ENCODE results near the gene ARHGEF7.

Gene ARHGEF7

DNA sequence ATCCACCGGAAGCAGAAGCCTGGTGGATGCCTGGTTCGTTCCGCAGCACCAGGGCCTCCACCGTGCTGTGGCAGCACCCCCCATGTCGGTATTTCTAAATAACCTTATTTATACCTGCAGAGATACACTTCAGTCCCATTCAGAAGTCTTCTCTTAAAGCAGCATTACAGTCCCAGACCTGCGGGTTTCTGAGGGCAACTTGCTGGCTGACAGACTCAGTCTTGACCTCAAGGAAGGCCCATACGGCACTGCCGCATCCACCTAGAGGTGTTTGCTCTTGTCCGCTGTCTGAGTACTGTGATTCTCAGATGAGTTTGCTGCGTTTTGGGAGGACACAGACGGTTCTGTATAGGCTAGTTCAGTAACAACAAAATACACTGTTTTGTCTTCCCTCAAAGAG lies 188.4 kb downstream of the ARHGEF7 start:
- DNase-seq (ENCODE audit: low spot score): no peak

DNA sequence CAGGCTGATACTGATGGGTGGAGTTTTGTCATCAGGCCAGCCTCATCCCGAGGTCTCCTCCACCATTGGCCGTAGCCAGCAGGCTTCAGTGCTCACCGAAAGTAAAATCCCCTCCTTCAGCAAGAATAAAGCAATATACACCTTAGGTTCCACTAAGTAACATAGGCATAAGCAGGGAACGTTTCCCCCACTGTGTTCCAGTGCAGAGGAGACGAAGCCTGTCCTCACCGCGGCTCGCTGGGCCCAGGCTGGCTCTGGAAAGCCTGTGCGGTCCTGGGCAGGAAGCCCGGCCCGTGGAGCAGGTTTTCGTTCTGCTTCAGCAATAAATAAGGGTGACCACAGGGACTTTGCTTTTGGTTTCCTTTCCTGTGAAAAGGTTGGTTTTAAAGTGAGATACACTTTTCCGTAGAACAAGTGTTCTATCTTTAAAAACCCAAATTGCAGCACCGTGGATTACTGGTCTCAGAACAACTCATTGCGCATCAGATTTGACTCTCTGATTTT lies 189.0 kb downstream of the ARHGEF7 start:
- DNase-seq (ENCODE audit: low spot score): no peak

DNA sequence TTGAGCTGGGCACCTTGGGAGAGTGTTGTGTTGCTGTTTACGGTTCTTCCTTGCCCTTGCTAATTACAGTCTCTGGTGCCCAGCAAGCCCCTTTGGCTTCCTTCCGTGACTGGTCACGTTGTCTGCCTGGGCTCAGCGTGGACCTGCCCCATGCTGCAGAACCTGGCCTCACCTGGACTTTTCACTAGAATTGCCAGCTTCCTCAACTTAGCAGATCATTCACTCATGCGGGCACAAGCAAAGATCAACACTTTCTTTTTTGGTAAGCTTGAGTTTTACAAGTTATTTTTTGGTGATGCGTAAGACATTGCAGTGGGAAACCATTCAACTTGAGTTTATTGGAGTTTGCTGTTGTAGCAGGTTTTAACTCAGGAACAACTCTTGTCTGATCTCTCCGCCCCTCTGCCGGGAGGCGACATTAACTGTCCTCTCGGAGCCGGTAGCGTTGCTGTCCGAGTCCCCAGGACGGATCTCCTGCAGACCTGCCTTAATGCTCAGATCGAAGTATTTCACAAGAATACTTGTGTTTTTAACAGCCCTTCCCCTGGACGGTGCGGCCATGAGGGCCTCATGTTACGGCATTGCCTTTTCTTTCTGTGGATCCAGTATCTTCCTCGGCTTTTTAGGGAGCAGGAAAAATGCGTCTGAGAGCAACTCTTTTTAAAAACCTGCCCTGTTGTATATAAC lies 189.6 kb downstream of the ARHGEF7 start:
- no peak for DNase-seq (ENCODE audit: low spot score)

DNA sequence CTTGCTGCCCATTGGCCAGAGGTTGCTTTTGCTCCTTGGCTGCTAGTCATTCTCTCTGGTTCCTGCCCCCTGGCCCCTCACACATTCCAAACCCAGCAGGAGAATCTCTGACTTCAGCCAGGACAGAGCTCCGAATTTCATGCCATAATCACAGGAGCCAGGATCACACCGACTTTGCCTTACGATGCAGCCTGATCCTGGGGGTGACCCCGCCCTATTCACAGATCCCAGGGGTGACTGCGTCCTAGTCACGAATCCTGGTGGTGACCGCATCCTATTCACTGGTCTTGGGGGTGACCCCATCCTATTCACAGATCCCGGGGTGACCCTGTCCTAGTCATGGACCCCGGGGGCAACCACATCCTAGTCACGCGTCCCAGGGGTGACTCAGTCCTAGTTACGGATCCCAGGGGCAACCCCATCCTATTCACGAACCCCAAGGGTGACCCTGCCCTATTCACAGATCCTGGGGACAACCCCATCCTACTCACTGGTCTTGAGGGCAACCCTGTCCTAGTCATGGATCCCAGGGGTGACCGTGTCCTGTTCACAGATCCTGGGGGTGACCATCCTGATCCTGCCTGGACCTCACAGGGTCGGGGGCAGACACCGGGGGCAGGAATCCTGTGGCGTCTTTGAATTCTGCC lies 198.0 kb downstream of the ARHGEF7 start:
- no peak for DNase-seq (ENCODE audit: low spot score)

DNA sequence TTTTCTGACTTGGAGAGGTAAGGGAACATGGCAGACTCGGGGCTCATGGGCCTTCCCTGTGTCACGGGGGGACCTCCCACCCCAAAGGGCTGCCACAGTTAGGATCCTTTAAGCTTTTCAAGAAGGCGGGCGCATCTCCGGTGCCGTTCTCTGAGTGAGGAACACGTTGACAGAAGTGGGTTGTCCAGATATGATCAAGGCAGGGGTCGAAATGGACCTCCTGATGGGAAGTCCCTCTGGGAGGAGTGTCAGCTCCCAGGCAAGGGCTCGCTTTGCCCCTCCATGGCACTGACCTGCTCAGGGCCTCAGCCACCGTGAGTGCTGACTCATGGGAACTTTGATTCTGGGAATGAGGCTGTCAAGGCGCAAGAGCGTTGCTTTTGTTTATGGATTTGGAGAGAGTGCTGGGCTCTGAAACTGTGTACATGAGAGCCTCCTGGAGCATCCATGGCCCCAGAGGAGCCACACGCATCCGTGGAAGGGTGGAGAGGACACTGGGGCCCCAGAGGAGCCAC lies 198.9 kb downstream of the ARHGEF7 start:
- no peak for DNase-seq (ENCODE audit: low spot score)

DNA sequence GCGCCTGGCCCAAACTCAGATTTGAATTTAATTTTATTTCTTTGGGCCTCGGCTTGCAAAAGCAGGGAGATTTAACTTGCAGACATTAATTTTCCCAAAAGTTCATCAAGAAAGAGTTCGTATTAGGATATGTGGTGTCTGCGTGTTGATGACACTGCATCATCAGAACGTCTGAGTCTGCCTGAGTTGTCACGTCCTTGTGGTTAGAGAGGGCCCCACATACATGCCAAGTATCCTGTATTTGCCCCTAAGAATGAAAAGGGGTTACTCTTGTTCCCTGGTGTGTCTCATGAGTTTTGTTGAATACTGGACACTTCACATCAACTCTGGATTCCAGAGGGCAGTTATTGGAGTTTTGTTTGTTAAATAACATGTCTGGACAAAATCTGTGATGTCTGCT lies 199.7 kb downstream of the ARHGEF7 start:
- no peak for DNase-seq (ENCODE audit: low spot score)

DNA sequence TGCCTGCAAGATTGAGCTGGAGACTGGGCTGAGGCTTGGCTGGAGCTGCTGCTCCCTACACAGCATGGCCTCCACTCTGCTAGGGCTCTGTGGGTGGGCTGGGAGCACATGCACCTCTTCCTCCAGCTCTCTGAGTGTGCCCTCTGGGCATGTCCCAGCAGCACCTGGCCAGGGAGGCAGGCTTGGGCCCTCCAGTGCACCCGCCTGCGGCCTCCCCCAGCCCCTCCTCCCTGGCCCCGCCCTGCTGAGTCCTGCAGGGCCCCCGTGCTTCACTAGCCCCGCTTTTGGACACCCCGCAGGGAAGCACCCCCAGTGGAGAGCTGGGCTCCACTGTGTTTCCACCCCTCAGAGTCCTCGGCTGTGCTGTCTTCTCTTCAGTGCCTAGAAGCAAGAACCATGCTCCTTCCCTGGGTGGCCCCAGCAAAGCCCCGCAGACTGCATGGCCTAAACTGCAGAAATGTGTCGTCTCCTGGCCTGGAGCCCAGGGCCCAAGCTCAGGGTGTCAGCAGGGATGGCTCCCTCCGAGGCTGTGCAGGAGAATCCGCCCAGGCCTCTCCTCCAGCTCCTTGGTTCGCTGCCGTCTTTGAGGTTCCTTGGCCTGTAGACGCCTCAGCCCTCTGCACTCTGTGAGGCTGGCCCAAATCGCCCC lies 200.4 kb downstream of the ARHGEF7 start:
- no peak for DNase-seq (ENCODE audit: low spot score)

DNA sequence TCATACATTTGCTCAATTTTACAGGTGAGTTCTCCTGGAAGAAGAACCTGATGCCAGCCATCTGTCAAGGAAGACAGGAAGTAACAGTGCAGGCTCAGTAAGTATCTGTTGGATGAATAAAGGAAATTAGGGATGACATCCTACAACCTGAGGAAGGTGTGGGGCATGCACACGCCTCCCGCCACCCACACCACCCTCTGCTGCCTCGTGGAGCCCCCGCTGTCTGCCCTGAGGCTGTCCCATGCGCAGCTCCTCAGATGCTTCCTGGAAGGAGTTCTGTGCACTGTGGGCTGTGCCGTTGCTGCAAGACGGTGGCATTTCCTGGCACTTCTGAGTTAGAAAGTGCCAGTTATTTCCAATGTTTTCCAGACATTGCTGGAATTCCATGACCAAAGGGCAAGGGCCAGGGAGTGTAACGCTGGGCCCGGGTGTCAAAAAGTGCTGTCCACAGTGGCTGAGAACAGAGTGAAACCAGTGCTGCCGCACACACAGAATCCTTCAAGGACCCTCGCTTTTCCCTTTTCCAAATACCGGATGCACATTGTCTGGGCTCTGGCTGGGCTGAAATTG lies 201.1 kb downstream of the ARHGEF7 start:
- DNase-seq (ENCODE audit: low spot score): no peak

DNA sequence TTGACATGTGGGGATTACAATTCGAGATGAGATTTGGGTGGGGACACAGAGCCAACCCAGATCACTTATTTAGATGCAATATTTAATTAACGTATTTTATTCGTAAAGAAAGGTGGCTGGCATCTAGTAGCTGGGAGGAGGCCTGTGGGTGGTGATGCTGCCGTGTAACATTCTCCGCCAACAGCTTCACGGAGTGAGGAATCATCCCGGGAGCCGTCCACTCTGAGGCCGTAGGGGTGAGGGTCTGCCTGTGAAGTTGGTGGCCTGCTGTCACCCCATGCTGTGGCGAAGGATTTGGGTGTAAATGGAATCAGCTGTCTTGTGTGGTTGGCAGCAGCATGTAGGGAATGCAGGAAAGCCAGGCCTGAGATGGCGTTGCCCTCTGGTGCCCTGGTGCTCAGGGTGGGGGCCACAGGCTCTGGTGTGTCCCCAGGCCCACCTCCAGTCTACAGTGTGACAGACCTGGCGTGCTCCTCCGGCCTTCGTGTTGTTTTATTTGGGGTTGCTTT lies 202.0 kb downstream of the ARHGEF7 start:
- no peak for DNase-seq (ENCODE audit: low spot score)

DNA sequence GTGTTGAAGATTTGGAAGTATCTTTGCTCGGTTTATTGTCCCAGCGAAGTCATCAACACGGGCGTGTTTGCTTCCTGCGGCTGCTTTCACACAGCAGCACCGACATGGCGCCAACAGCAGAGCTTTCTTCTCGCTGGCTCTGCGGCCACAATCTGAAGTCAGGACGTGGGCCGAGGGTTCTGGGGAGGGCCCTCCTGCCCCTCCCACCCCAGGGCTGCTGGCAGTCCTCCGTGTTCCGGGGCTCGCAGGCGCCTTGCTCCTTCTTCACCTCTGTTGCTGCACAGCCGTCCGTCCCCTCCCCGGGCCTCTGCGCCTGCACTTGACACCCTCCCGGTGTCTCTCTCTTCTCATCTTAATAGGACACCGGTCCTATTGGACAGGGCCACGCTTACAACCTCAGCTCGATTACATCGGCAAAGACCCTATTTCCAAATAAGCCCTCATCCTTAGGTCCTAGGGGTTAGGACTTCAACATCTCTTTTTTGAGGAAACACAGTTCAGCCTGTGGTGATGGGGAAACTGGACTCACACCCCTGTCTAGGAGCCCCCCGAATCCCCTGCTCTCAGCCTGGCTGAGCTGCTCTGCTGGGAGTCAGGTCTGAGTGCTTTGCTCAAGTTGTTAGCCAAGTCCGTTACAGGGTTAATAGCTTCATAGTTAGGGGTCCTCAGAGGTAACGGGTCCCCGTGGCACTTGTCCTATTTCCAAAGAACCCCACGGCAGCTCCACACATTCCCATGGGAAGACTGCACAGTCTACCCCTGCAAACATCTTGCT lies 202.6 kb downstream of the ARHGEF7 start:
- no peak for DNase-seq (ENCODE audit: low spot score)

DNA sequence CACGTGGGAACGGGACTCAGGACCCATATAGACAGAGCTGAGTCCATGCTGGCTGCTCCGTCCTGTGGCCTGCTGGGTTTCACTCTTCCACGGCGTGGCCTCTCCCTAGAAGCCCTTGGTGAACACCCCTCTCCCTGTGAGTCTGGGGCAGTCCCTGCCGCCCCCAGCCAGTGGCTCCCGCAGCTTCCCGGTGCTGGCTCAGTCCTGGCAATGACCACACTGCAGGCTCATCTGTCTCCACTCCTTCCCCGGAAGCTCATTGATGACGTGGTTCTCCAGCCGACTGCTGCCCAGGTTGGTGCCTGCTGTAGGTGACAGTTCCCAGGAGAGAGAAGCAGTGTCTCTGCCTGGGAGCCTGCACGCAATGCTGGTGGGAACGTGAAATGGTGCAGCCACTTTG lies 203.3 kb downstream of the ARHGEF7 start:
- DNase-seq (ENCODE audit: low spot score): no peak

DNA sequence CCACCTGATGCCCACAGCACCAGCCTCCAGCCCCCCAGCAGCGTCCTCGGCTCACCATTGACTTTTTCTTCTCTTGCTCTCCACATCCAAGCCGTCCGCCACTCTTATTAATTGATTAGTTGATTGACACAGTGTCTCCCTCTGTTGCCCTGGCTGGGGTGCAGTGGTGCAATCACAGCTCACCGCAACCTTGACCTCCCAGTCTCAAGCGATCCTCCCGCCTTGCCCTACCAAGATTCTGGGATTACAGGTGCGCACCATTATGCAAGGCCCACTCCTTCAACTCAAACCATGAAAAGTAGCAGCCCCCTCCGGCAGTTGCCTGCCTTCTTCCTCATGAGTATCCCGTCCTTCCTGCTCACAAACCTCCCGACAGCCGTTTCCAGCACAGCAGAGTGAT lies 204.4 kb downstream of the ARHGEF7 start:
- DNase-seq (ENCODE audit: low spot score): no peak

DNA sequence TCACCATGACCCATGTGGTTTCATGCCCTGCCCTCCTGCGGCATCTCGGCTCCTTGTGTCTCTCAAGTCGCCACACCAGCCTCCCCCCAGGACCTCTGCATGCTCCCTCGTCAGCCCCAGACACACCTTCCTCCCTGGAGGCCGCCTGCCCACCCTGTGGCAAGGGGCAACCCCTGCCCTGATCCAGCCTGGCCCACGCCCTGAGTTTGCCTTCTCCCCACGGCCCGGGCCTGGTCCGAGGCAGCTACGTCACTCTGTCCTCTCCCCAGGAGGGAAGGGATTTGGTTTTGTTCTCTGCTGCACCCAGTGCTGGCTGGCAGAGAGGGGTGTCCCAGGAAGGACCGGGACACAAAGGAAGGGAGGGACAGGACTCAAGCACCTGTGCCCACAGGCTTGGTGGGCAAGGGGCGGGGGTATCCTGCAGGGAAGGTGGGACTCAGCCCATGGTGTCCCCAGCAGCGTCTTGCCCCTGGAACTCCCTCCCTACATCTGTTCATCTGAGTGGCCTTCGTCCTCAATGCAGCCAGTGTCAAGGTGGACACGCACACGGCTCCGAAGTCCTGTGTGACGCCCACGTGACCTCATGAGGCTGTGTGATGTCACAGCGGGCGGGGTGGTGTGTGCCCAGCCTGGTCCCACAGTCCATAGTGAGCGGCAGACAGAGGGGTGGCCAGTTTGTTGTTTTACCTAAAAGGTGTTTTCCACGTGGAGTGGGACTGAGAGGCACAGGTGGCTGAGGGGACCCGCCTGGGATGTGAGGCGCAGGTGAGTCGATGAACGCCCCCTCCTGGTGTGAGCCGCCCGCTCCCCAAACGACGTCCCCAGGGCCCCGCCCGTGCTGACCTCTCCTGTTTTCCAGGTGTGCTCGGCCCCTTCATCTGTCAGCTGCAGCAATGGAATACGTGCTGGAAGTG lies 205.1 kb downstream of the ARHGEF7 start, which contains the start of gene TEX29:
TSS of gene TEX29 (plus strand) at position 645 of the 914 bp plus-strand sequence. CDS start at position 894, 249 bp downstream.
- no peak for DNase-seq (ENCODE audit: low spot score)

DNA sequence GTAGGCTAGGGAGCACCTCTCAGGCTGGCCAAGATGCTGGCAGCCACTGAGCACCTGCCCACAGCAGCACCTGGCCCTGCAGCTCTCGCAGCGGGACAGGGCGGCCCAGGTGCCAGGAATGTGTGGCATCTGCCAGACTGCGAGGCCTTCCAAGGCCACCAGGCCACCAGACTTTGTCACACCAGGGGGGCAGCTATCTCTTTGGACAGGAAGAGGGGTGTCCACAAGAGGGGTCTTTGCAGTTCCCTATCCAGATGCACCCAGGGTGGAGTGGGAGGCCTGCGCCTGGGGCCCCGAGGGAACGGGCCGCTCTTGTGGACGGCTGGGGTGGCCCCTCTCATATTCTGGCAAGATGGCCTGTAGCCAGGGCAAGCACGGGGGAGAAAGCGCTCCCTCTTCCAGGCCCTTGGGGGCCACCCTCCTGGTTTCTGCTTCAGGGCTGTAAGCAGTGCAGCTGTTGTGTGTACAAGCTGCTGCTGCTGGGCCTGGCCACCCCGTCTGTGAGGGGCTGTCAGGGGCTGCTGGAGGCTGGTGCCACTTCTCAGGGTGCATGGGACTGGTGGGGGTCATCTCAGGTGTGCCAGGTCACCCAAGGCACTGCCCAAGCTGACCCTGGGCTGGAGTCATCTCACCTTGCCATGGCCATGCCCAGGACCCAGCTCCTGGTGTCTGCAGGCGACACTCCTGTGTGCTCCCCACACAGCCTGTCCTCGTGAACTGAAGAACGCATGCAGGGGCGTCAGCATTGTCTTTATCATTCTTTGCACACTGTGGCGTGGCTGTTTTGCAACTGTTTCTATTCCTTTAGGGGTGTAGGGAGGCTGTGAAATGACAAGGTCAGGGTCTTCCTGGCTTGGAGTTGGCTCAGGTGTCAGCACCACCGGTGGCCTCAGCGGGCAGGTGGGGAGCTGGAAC lies 207.1 kb downstream of the ARHGEF7 start:
- DNase-seq (ENCODE audit: low spot score): no peak

DNA sequence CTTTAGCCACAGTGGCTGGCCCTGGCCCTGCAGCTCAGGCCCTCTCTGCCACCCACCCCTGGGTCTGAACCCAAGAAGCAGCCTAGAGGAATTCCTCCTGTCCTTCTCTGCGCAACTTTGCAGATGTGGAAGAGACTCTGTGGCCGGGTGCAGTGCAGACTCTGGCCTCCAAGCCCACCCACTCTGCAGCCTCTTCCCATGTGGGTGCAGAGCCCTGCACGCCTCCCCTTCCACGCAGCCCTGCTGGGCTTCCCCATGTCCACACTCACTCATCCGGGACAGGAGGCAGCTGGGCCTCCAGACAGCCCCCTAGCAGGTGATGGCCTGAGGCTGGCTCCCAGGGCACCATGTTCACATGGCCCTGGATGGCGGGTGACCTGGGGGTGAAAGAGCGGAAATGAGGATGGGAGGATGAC lies 207.8 kb downstream of the ARHGEF7 start:
- no peak for DNase-seq (ENCODE audit: low spot score)

DNA sequence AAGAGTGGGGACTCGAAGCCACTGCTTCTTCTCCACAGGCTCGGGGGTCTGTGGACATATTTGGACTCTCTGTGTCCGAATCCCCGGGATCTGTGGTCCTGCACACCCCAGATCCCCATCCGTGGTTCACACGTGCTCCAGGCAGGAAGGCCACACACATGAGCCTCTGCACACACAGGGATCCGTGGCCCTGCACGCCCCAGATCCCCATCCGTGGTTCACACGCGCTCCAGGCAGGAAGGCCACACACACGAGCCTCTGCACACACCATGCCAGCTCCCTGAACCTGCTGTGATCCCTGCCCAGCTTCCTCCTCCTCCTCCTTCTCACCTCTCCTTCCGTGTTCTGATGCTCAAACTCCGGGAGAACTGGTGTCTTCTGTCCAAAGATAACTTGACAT lies 208.4 kb downstream of the ARHGEF7 start:
- DNase-seq (ENCODE audit: low spot score): no peak

DNA sequence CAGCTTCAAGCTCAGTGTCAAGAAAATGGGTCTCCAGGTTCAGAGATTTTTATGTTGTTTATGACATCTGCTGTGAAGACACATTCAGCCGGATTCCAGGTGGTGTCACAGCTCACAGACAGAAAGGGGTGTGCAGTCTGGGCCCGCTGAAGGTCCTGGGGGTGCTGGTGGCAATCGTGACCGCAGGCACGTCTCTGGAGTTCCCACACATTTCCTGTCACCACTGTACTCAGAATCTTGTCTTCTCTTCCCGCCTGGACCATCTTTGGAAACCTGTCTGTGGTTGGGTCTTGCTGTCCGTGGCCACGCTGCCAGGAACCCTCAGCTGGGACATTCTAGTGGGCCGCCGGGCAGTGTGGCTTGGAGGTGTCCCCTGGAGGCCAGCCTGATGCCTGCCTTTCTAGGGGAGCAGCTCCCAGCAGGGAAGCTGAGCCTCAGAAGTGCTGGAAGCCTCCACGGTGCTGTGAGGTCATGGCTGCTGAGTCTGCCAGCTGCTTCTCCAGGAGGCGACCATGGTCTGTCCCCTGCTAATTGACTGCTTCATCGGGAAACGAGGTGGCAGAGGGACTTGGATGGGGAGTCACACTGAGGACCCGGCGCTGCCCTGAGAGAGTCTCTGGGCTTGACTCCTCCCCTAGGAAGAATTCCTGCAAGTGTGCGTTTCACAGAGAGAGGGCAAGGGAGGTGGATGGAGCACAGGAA lies 209.0 kb downstream of the ARHGEF7 start:
- DNase-seq (ENCODE audit: low spot score): no peak

DNA sequence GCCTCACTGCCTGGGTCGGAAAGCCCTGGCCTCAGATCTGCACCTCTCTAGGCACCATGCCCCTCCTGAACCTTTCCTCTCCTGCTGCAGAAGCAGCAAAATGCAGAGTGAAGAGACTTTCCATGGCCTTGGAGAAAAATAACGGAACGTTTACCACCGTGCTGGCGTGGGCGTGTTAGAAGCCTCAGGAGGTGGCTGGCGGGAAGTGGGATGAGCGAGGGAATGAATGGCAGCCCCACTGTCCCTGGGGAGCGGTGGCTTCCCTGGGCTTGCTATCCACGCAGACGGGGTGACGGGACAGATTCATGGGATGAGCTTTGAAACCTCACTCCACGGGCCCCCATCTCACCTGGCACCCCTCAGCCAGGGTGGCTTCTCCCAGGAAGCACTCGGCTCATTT lies 209.6 kb downstream of the ARHGEF7 start:
- DNase-seq (ENCODE audit: low spot score): no peak

Measured in pons (tissue), 1 donor.